GM18517 (cell line): ENCODE data around the gene VTA1.

Source experiments
- ATAC-seq: cut with Tn5 transposase; IDR thresholded peaks from one replicate; pipeline ENCODE4 v1.9.1; 2021; ENCODE audit warnings: mild to moderate bottlenecking, moderate library complexity; ENCODE audit not compliant: unreplicated experiment

Gene VTA1

GRCh38 chr6:142262231-142262630 is 115.2 kb downstream of the VTA1 start:
- no peak for ATAC-seq

- no peak for ATAC-seq
These were observed 118.4 kb downstream of the VTA1 start for GRCh38 chr6:142265476-142265875.

GRCh38 chr6:142266060-142266459 is 119.0 kb downstream of the VTA1 start:
- ATAC-seq: no peak

GRCh38 chr6:142271476-142271875 is 124.4 kb downstream of the VTA1 start:
- no peak for ATAC-seq
